Loucy (cell line): ENCODE data around the gene WNT3.

ENCODE experiments used
- EZH2phosphoT487 ChIP-seq: fragments of 200-600 bp; IDR thresholded peaks from 2 replicates; pipeline ENCODE4 v1.6.1; 2018; ENCODE audit warnings: antibody characterized with exemption, mild to moderate bottlenecking, moderate library complexity, borderline replicate concordance
- TF ChIP-seq, protein P1 (sequence below): fragments of 200-600 bp; sonication (generic); conservative IDR thresholded peaks from 2 replicates; pipeline ENCODE4 v1.5.1; 2014; ENCODE audit warnings: mild to moderate bottlenecking, antibody characterized with exemption, low read length

DNA sequence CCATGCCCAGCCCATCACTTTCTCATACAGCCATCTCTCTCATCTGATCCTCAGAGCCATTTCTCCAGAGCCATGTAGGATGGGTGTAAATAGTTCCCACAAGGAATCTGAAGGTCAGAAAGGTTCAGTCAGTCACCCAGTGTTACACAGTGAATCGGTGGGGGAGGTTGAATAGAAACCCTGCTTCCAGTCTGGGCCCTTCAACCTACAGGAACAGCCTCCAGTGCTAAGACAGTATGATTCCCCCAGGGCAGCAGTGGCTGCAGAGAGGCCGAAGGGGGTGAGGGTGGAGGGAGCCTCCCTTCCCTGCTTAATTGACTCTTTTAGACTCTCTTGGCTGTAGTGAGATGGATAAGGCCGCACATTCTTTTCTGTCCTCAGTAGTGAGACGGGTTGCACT lies 36.5 kb upstream of the WNT3 start:
- no peak for TF ChIP-seq EZH2phosphoT487
- TF ChIP-seq, protein P1, sequence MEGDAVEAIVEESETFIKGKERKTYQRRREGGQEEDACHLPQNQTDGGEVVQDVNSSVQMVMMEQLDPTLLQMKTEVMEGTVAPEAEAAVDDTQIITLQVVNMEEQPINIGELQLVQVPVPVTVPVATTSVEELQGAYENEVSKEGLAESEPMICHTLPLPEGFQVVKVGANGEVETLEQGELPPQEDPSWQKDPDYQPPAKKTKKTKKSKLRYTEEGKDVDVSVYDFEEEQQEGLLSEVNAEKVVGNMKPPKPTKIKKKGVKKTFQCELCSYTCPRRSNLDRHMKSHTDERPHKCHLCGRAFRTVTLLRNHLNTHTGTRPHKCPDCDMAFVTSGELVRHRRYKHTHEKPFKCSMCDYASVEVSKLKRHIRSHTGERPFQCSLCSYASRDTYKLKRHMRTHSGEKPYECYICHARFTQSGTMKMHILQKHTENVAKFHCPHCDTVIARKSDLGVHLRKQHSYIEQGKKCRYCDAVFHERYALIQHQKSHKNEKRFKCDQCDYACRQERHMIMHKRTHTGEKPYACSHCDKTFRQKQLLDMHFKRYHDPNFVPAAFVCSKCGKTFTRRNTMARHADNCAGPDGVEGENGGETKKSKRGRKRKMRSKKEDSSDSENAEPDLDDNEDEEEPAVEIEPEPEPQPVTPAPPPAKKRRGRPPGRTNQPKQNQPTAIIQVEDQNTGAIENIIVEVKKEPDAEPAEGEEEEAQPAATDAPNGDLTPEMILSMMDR = no peak
